ENCODE results near the gene PLA2G2F. TPM values are rescaled to one million over a fixed set of nuclear protein-coding genes. Genes with fewer than 3 reads are reported as not detected.

The PLA2G2F gene
- total RNA-seq = not detected

- no peaks in the 10 kb centered on the region for H3K36me3 Mint-ChIP-seq
- no peaks in the 10 kb centered on the region for H3K9me3 Mint-ChIP-seq
- ATAC-seq = no peak
- no peak for DNase-seq (ENCODE audit: low spot score in 2 of 2)
- H3K27ac Mint-ChIP-seq = peak within 1 kb of the TSS in 1 of 2 donors; percentile 18
Measured at GRCh38 chr1:20138961-20139550, at the start of gene PLA2G2F. TSS of gene PLA2G2F (plus strand) at chr1:20139323. CDS start at chr1:20139428, 105 bp downstream.

GRCh38 chr1:20089328-20090077, 49.6 kb upstream of the PLA2G2F start:
- Mint-ChIP-seq H3K27ac (no peak overlapping the region), H3K36me3 (no peaks in the 10 kb centered on the region), H3K9me3 (no peaks in the 10 kb centered on the region)
- no peak for ATAC-seq
- DNase-seq (ENCODE audit: low spot score in 2 of 2) = no peak

GRCh38 chr1:20090119-20090518, 49.0 kb upstream of the PLA2G2F start:
- no peaks in the 10 kb centered on the region for H3K9me3 Mint-ChIP-seq
- DNase-seq (ENCODE audit: low spot score in 2 of 2) (no peak), ATAC-seq (no peak)
- no peak overlapping the region for H3K27ac Mint-ChIP-seq
- H3K36me3 Mint-ChIP-seq = no peaks in the 10 kb centered on the region

- Mint-ChIP-seq H3K9me3 (no peaks in the 10 kb centered on the region), H3K27ac (peak overlapping the region in 1 of 2 donors; percentile 44), H3K36me3 (no peaks in the 10 kb centered on the region)
- no peak for DNase-seq (ENCODE audit: low spot score in 2 of 2)
- ATAC-seq = no peak
Measured at GRCh38 chr1:20090641-20091040, 48.5 kb upstream of the PLA2G2F start.

GRCh38 chr1:20093303-20093702, 45.8 kb upstream of the PLA2G2F start:
- no peaks in the 10 kb centered on the region for H3K36me3 Mint-ChIP-seq
- no peaks in the 10 kb centered on the region for H3K9me3 Mint-ChIP-seq
- H3K27ac Mint-ChIP-seq = no peak overlapping the region
- ATAC-seq (no peak), DNase-seq (ENCODE audit: low spot score in 2 of 2) (no peak)

- no peaks in the 10 kb centered on the region for H3K36me3 Mint-ChIP-seq
- no peak for ATAC-seq
- H3K9me3 Mint-ChIP-seq = no peaks in the 10 kb centered on the region
- H3K27ac Mint-ChIP-seq = no peak overlapping the region
- DNase-seq (ENCODE audit: low spot score in 2 of 2) = no peak
Measured at GRCh38 chr1:20093940-20094391, 45.2 kb upstream of the PLA2G2F start.

- H3K9me3 Mint-ChIP-seq = no peaks in the 10 kb centered on the region
- no peak overlapping the region for H3K27ac Mint-ChIP-seq
- H3K36me3 Mint-ChIP-seq = no peaks in the 10 kb centered on the region
Measured at GRCh38 chr1:20095564-20096434, 43.3 kb upstream of the PLA2G2F start.

GRCh38 chr1:20096840-20097447, 42.2 kb upstream of the PLA2G2F start:
- ATAC-seq = no peak
- H3K27ac Mint-ChIP-seq = no peak overlapping the region
- no peaks in the 10 kb centered on the region for H3K9me3 Mint-ChIP-seq

More at GRCh38 chr1:20095564-20096434, 43.3 kb upstream of the PLA2G2F start:
- ATAC-seq (no peak), DNase-seq (ENCODE audit: low spot score in 2 of 2) (no peak)

GRCh38 chr1:20099533-20099932, 39.6 kb upstream of the PLA2G2F start:
- Mint-ChIP-seq H3K36me3 (no peaks in the 10 kb centered on the region), H3K27ac (no peak overlapping the region), H3K9me3 (no peaks in the 10 kb centered on the region)
- DNase-seq (ENCODE audit: low spot score in 2 of 2) (no peak), ATAC-seq (no peak)

More at GRCh38 chr1:20096840-20097447, 42.2 kb upstream of the PLA2G2F start:
- no peak for DNase-seq (ENCODE audit: low spot score in 2 of 2)
- no peaks in the 10 kb centered on the region for H3K36me3 Mint-ChIP-seq

GRCh38 chr1:20100632-20101355, 38.3 kb upstream of the PLA2G2F start:
- peak in 1 of 2 donors; percentile 37 for DNase-seq (ENCODE audit: low spot score in 2 of 2)
- Mint-ChIP-seq H3K9me3 (no peaks in the 10 kb centered on the region), H3K36me3 (no peaks in the 10 kb centered on the region), H3K27ac (no peak overlapping the region)
- ATAC-seq = peak; percentile 40 to 54

GRCh38 chr1:20102875-20103274, 36.2 kb upstream of the PLA2G2F start:
- peak in 1 of 2 donors; percentile 93 for ATAC-seq
- no peaks in the 10 kb centered on the region for H3K36me3 Mint-ChIP-seq
- no peaks in the 10 kb centered on the region for H3K9me3 Mint-ChIP-seq
- peak overlapping the region in 1 of 2 donors; percentile 88 for H3K27ac Mint-ChIP-seq
- no peak for DNase-seq (ENCODE audit: low spot score in 2 of 2)

- ATAC-seq (no peak), DNase-seq (ENCODE audit: low spot score in 2 of 2) (no peak)
- H3K27ac Mint-ChIP-seq = no peak overlapping the region
- H3K36me3 Mint-ChIP-seq = no peaks in the 10 kb centered on the region
- no peaks in the 10 kb centered on the region for H3K9me3 Mint-ChIP-seq
Measured at GRCh38 chr1:20105856-20106255, 33.3 kb upstream of the PLA2G2F start.

GRCh38 chr1:20107351-20107750, 31.8 kb upstream of the PLA2G2F start:
- DNase-seq (ENCODE audit: low spot score in 2 of 2) (no peak), ATAC-seq (no peak)
- Mint-ChIP-seq H3K9me3 (no peaks in the 10 kb centered on the region), H3K36me3 (no peaks in the 10 kb centered on the region), H3K27ac (no peak overlapping the region)

GRCh38 chr1:20107796-20108195, 31.3 kb upstream of the PLA2G2F start:
- H3K9me3 Mint-ChIP-seq = no peaks in the 10 kb centered on the region
- H3K36me3 Mint-ChIP-seq = no peaks in the 10 kb centered on the region
- DNase-seq (ENCODE audit: low spot score in 2 of 2) (no peak), ATAC-seq (no peak)
- H3K27ac Mint-ChIP-seq = no peak overlapping the region

- Mint-ChIP-seq H3K36me3 (no peaks in the 10 kb centered on the region), H3K27ac (no peak overlapping the region), H3K9me3 (no peaks in the 10 kb centered on the region)
- ATAC-seq (no peak), DNase-seq (ENCODE audit: low spot score in 2 of 2) (no peak)
Measured at GRCh38 chr1:20108366-20109123, 30.6 kb upstream of the PLA2G2F start.
